Measurements from ENCODE around the gene DPYSL5.
A peak's percentile ranks its signal among the peaks of the same experiment; 100 is the strongest.
"Not testable (repeated sequence)": the region's sequence is repeated elsewhere in the genome, so short reads cannot be mapped to it uniquely, and the experiment has no call there.

DPYSL5 gene

GRCh38 chr2:26847655-26848335 is at the start of gene DPYSL5:
DPYSL5 (plus strand) TSS chr2:26848132; CDS start chr2:26898500, 50,368 bp downstream.
- no peak for DNase-seq

DNA sequence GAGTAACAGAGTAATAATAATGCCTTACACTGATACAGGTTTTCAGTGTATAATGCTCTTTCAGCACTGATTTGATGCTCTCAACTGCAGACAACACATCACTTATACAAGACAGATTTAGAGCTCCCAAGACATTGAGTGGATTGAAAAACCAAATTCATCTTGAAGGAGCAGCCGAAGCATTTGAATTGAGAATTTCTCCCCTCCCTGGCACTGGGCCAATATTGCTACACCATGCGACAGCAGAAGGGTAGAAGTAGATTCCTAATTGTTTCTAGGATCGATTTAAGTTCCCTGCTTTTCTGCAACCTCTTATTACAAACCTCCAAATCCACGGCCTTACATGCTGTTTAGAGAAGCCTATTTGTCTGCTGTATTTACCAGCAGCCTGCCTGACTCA is 46.6 kb upstream of the DPYSL5 start:
- no peak for DNase-seq

- no peak for DNase-seq
These were observed 46.1 kb upstream of the DPYSL5 start for GRCh38 chr2:26801796-26802195.

DNA sequence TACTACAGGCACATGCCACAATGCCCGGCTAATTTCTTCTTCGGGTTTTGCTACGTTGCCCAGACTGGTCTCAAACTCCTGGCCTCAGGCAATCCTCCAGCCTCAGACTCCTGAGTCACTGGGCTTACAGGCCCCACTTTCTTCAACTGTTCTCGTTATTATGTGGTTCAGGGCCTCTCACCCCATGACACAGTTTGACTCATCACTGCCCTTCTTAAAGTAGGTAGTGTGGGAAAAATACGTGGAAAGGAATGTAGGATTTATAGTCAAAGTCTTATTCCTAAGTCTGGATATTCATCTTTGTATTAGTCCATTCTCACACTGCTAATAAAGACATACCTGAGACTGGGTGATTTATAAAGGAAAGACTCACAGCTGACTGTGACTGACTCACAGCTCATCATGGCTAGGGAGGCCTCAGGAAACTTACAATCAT is 42.7 kb upstream of the DPYSL5 start:
- DNase-seq = peak; percentile 70

- DNase-seq = peak; percentile 16
These were observed 40.0 kb upstream of the DPYSL5 start for GRCh38 chr2:26807788-26808460.

DNA sequence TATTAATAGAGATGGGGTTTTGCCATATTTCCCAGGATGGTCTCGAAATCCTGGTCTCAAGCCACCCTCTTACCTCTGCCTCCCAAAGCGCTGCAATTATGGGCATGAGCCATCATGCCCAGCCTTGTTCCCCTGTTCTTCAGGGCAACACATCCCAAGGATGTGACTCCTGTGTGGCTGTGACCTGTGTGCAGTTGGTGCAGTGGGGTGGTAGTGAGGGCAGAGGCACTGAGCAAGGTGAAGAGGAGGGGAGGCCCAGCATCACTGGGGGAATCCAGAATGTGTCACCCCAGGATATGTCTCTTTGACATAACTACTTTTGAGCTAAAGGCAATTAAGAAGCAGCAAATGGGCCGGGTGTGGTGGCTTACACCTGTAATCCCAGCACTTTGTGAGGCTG is 38.7 kb upstream of the DPYSL5 start:
- DNase-seq = no peak

- DNase-seq = no peak
These were observed 37.9 kb upstream of the DPYSL5 start for GRCh38 chr2:26809876-26810577.

GRCh38 chr2:26811261-26811660 is 36.7 kb upstream of the DPYSL5 start:
- DNase-seq = no peak

GRCh38 chr2:26811791-26812694 is 35.9 kb upstream of the DPYSL5 start:
- DNase-seq = no peak

DNA sequence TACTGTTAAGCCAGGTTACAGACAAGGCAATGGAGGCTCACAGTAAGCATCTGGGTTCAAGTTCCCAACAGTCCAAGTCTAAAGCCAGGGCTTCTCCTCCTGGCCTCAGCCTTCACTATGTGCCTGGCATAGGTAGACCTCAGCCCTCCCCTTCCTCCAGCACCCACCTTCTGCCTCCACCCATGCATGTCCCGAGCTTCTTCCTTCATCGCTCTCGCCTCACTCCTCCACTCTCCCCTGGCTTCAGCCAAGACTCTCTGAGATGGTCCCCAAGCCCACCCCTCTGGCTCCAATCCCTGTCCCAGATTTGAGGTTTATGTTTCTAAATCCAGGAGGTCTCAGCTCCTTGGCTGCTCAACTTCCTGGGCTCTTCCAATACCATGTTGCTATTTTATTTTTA is 35.2 kb upstream of the DPYSL5 start:
- DNase-seq = no peak

- not testable (repeated sequence) for DNase-seq
These were observed 33.7 kb upstream of the DPYSL5 start for GRCh38 chr2:26814072-26814765.

- no peak for DNase-seq
These were observed 31.0 kb upstream of the DPYSL5 start for GRCh38 chr2:26816893-26817292.

GRCh38 chr2:26818255-26818654 is 29.7 kb upstream of the DPYSL5 start:
- DNase-seq = no peak

DNA sequence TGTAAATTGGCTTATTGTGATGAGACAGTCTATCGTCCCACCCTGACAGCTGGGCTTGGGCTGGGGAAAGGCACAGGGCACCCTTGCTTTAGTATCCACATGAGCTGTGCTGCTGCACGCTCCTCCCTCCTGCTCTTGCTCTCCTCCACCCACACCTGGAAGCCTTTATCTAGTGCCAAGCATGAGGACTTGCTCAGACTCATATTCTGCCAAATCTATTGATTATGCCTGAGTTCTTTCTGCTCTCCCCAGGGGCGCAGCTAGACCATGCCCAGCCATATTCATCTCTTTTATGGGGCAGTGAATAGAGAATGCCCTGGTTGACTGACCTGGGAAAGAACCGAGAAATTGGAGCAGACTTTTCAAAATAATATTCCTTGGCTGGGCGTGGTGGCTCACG is 29.0 kb upstream of the DPYSL5 start:
- no peak for DNase-seq

DNA sequence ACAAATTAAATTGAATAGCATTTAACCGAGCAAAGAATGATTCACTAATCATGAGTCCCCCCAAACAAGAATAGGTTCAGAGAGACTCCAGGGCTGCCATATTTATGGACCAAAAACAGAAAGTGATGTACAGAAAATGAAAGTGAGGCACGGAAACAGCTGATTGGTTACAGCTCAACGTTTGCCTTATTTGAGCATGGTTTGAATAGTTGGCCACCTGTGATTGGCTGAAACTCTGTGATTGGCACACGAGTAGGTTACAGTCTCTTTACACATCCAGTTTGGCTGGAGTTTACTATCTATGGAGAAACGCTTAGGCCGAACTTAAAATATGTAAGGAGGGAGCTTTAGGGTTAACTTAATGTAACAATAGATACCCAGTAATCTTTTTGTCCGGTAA is 27.0 kb upstream of the DPYSL5 start:
- DNase-seq = no peak

DNA sequence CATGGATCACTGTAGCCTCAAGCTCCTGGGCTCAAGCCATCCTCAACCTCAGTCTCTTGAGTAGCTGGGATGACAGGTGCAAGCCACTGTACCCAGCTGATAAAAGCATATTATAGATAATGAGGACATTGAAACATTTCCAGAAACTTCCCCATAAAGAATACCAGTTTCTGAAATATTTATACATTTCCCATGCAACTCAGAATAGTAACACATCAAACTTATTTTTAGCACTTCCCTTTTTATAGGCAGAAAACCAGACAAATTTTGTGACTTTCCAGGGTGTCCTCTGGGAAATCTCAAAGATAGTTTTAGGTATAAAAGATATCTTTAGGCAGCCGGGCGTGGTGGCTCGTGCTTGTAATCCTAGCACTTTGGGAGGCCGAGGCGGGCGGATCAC is 25.1 kb upstream of the DPYSL5 start:
- no peak for DNase-seq

DNA sequence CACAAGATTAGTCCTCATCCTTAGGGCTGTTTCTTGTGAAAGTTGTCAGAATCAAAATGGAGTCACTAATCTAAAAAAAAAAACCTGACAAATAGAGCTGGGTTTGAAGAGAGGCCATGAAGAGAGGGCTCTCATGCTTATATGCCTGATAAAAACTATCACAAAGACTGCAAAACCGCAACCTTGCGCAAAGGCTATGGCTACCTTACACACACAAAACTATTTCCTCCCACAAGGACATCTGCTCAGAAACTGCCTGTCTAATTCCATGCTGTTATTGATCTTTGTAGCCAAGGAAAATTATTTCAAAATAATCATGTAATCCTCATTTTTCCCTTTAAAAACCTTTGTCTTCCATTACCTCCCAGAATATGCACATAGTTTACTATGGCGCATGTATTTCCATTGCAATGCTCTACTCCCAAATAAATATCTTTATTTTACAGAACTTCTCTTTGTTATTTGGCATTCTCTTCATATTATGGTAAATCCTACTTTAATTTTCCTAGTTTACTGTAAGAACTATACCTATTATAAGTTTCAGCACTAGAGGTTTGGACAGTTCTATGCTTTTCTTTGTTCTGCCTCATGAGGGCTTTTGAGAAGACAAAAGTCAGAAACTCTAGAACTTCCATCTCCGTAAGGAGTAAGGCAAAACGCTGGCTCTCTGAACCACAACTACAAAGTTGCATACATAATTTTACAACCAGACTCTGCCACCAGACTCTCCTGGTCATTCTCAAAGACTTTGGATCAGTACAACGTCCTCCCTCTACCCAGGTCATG is 9.6 kb upstream of the DPYSL5 start:
- peak; percentile 11 for DNase-seq

DNA sequence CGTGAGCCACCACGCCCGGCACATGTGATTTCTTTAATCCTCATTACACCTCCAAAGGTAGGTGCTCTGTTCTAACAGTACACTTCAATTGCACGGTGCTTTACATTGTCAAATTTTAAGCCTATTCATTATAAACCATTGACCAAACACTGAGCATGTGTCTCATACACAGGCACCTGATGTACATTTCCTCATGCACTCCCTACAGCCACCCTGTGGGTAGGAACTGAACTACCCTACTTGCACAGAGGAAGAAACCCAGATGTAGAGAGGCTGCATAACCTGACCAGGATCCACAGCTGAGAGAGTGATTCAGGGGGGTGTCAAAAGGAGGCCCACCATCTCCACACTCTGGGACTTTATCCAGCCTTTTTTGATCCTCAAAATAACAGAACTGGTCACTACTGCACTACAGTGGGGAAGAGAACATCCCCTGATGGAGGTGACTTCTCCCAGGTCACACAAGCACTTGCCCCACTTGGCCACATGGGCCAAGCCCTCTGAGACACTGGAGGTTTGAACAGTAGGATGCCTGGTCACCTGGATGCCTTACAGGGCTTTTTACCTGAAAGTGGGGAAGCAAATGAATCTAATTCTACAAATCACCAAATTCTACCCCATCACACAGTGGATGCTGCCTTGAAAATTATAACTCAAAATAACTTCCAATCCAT is 6.9 kb upstream of the DPYSL5 start:
- no peak for DNase-seq

DNA sequence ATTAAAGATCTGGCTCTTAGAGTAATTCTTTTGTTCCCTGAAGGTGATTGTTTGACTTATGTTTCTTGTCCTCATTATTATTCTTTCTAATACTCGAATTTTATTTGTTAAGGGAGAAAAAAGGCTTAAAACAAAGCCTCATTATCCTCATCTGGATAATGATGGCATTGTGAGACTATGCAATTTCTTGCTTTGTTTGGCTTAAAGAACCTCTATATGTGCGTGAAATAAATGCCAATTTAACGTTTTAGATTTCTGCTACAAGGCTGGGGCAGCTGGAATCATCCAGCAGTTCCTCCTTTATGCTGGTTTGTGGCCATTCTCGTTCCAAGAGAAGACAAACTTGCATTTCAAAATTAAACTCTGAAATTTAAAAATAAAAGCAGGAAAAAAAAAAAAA is 4.9 kb upstream of the DPYSL5 start:
- no peak for DNase-seq

- DNase-seq = no peak
These were observed 2.9 kb upstream of the DPYSL5 start for GRCh38 chr2:26845021-26845420.
